Glomerular visceral epithelial cell (primary cell): Measurements from ENCODE around the gene WNT9A.
"Not testable (repeated sequence)": the region's sequence is repeated elsewhere in the genome, so short reads cannot be mapped to it uniquely, and the experiment has no call there.

Experiments
- DNase-seq: peaks from one replicate; pipeline ENCODE4 v3.0.0-alpha.2; 2016; ENCODE audit errors: extremely low spot score

The WNT9A gene

DNA sequence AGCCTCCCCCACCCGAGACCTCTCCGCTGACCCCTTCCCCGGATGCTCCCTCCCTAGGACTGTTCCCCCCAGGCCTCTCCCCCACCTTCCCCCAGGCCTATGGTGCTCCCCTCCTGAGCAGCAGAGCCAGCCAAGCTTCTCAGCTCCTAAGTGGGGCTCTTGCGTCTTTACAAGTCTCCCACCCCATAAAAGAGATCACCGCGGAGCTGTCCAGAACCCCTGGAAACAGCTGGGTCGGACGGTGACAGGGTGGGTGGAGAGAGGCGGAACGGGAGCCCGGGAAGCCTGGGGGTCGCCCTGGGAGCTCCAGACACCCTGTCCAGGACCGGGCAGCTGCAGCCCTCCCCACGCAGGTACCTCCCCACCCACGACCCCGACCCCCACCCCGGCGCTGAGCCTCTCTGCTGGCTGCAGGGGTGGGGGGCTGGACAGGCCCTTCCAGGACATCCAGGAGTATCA is 61.2 kb downstream of the WNT9A start:
- DNase-seq: no peak

GRCh38 chr1:227885648-227886502 is 61.9 kb downstream of the WNT9A start:
- peak; percentile 31 for DNase-seq

- no peak for DNase-seq
Measured at GRCh38 chr1:227885135-227885647, 62.5 kb downstream of the WNT9A start.

GRCh38 chr1:227884370-227885134 is 63.2 kb downstream of the WNT9A start:
- no peak for DNase-seq

GRCh38 chr1:227883641-227884301 is 64.0 kb downstream of the WNT9A start:
- no peak for DNase-seq

DNA sequence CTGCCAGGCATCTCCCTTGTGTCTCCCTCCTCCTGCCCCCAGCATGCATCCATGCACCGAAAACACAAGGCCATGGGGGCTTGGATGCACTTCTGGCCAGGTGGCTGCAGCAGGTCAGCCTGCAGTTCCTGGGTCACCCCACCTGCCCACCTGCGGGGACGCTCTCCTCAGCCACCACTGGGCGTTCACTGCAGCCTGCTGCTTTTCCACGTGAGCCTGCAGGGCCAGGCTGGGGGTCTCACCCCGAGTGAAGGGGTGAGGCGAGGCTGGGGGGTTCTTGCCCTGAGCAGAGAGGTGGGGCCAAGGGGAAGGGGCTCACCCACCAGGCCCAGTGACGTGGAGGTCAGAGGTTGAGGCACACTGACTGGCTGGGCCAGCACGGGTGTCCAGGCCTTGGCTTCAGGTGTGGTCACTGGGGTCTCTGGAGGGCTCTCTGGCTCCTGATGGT is 64.6 kb downstream of the WNT9A start:
- no peak for DNase-seq

DNA sequence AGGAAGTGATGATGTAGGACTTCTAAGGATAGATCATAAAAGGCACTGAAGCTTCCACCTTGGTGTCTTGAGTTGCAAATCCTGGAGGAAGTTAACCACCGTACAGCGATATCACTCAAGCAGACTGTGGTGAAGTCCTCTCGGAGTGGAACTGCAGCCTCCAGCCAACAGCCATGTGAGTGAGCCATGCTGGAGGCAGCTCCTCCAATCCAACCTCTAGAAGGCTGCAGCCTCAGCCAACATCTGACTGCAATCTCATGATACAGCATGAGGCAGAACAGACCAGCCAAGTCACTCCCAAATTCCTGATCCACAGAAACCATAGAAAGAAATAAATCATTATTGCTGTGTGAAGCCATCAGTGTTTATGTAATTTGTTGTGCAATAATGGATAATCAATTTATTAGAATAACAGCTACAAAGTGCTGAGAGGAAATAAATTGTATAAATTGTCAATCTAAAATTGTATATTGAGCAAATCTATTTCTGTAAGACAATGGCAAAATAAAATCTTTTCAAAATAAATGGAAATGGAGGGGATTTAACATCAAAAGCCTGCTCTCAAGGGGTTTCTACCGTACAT is 67.3 kb downstream of the WNT9A start:
- no peak for DNase-seq

DNA sequence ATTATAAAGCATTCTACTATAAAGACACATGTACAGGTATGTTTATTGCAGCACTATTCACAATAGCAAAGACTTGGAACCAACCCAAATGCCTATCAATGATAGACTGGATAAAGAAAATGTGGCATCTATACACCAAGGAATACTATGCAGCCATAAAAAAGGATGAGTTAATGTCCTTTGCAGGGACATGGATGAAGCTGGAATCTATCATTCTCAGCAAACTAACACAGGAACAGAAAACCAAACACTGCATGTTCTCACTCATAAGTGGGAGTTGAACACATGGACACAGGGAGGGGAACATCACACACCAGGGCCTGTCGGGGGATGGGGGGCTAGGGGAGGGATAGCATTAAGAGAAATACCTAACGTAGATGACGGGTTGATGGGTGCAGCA is 69.9 kb downstream of the WNT9A start:
- not testable (repeated sequence) for DNase-seq

DNA sequence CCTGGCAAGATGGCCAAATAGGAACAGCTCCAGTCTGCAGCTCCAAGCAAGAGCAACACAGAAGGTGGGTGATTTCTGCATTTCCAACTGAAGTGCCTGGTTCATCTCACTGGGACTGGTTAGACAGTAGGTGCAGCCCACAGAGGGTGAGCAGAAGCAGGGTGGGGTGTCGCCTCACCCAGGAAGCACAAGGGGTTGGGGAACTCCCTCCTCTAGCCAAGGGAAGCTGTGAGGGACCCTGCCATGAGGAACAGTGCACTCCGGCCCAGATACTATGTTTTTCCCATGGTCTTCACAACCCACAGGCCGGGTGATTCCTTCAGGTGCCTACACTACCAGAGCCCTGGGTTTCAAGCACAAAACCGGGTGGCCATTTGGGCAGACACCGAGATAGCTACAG is 75.8 kb downstream of the WNT9A start:
- not testable (repeated sequence) for DNase-seq

DNA sequence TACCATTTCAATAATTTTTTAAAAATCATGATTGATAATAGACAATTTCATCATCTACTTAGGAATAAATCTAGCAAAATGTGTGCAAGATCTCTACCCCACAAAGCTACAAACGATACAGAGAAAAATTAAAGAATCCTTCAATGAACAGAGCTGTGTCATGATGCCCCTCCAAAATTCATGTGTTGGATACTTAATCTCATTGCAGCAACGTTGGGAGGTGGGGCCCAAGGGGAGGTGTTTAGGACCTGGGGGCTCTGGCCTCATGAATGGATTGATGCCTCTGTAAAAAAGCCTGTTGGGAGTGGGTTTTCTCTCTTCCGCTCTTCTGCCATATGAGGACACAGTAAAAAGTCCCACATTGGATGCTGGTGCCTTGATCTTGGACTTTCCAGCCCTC is 77.4 kb downstream of the WNT9A start:
- DNase-seq: no peak

DNA sequence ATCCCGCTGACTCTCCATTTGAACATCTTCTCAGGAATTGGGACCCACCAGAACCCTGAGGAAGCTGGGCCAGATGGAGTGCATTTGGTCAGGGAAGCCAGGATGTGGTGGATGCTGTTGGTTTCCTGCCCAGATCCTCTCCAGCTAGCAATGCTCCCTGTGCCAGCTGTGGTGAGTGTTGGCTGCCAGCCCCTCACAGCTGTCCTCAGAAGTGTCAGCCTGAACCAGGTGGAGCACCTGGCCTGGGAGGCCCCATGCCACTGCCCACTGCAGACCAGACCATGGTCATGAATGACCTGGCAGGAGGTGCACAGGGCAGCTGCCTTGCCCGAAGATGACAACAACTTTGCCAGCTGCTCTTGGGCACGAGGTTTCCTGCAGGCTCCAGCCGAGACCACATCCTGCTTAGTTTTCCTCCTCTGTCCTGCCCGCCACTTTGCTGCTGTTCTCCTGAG is 77.9 kb downstream of the WNT9A start:
- DNase-seq: no peak

DNA sequence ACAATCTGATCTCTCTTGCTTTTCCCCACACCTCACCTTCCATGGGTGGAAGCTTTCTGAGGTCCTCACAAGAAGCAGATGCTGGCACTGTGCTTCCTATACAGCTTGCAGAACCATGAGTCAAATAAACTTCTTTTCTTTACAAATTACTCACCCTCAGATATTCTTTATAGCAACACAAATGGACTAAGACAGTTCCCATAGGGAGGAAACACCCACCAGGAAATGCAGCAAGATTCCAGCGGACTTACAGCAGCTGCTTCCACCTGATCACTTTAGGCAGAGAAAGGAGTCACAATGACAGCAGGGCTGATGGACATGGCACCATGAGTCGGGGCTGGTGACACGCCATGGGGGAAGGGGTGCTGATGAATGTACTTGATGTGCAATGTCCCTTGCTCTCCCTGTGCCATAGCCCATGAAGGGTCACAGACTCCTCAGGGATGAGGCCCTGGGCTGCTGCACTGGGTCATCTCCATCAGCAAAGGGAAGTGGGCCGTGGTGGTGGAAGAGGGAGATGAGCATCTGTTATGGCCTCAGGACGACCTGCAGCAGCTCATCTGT is 78.4 kb downstream of the WNT9A start:
- no peak for DNase-seq
